Osteoblast (primary cell): ENCODE measurements around the gene ARMH3. TPM values are rescaled to one million over a fixed set of nuclear protein-coding genes. Genes with fewer than 3 reads are reported as not detected.

Experiments used
- DNase-seq: peaks from one replicate; pipeline ENCODE4 v3.0.0; 2011; ENCODE audit warnings: low spot score, mixed read lengths; ENCODE audit not compliant: insufficient read length; ENCODE audit errors: missing footprints
- H2AFZ ChIP-seq: 2 replicates; pipeline ENCODE4 v1.6.0; 2011; ENCODE audit warnings: mild to moderate bottlenecking, low read length
- H3K27ac ChIP-seq: 2 replicates; pipeline ENCODE4 v1.5.1; 2011; ENCODE audit warnings: mild to moderate bottlenecking, low read depth, low read length, moderate library complexity
- H3K27me3 ChIP-seq: 2 replicates; pipeline ENCODE4 v1.6.0; 2012; ENCODE audit warnings: mild to moderate bottlenecking, control low read depth, inconsistent platforms, low read length, moderate library complexity; ENCODE audit not compliant: insufficient read depth
- H3K36me3 ChIP-seq: 2 replicates; pipeline ENCODE4 v1.5.1; 2011; ENCODE audit warnings: mild to moderate bottlenecking, low read length, control low read depth, moderate library complexity; ENCODE audit not compliant: insufficient read depth
- H3K4me1 ChIP-seq: 2 replicates; pipeline ENCODE4 v1.5.1; 2011; ENCODE audit warnings: mild to moderate bottlenecking, low read length, control low read depth, moderate library complexity; ENCODE audit not compliant: insufficient read depth
- H3K4me2 ChIP-seq: 2 replicates; pipeline ENCODE4 v1.6.0; 2011; ENCODE audit warnings: mild to moderate bottlenecking, low read length; ENCODE audit not compliant: insufficient read depth
- H3K4me3 ChIP-seq: fragments of 200-600 bp; sonication (generic); 3 replicates; pipeline ENCODE4 v1.5.1; 2012; ENCODE audit warnings: mild to moderate bottlenecking, low read length, inconsistent platforms; ENCODE audit not compliant: insufficient read depth
- H3K79me2 ChIP-seq: 2 replicates; pipeline ENCODE4 v1.6.0; 2012; ENCODE audit warnings: mild to moderate bottlenecking, low read length, control low read depth, inconsistent platforms; ENCODE audit not compliant: insufficient read depth
- H3K9me3 ChIP-seq: 2 replicates; pipeline ENCODE4 v1.5.1; 2011; ENCODE audit warnings: low read depth, low read length, control low read depth
- H4K20me1 ChIP-seq: 2 replicates; pipeline ENCODE4 v1.6.0; 2012; ENCODE audit warnings: mild to moderate bottlenecking, low read length, control low read depth; ENCODE audit not compliant: insufficient read depth
- CTCF ChIP-seq: IDR thresholded peaks from 2 replicates; pipeline ENCODE4 v1.5.1; 2011; ENCODE audit warnings: mild to moderate bottlenecking, low read depth, low read length, moderate library complexity; ENCODE audit errors: extremely low read depth
- total RNA-seq: library from RNA; depleted of rRNA; stranded (reverse); fragments of >200 nt; gene quantifications from 2 replicates; pipeline ENCODE4 v1.2.3, GENCODE V29; 2012

Gene ARMH3
- total RNA-seq, 1 donor = 9.4 TPM

- Histone ChIP-seq H3K4me2 (no peak overlapping the region), H4K20me1 (no peaks in the 10 kb centered on the region), H3K4me3 (no peak overlapping the region), H3K79me2 (no peaks in the 10 kb centered on the region), H3K9me3 (no peaks in the 10 kb centered on the region), H3K27ac (peak overlapping the region; percentile 88), H2AFZ (no peak overlapping the region), H3K27me3 (no peaks in the 10 kb centered on the region), H3K36me3 (no peaks in the 10 kb centered on the region), H3K4me1 (peaks cover 17% of the 10 kb centered on the region)
- no peak for DNase-seq
- TF ChIP-seq CTCF = no peak
Measured at GRCh38 chr10:101878869-101879268, 177.1 kb downstream of the ARMH3 start.

DNA sequence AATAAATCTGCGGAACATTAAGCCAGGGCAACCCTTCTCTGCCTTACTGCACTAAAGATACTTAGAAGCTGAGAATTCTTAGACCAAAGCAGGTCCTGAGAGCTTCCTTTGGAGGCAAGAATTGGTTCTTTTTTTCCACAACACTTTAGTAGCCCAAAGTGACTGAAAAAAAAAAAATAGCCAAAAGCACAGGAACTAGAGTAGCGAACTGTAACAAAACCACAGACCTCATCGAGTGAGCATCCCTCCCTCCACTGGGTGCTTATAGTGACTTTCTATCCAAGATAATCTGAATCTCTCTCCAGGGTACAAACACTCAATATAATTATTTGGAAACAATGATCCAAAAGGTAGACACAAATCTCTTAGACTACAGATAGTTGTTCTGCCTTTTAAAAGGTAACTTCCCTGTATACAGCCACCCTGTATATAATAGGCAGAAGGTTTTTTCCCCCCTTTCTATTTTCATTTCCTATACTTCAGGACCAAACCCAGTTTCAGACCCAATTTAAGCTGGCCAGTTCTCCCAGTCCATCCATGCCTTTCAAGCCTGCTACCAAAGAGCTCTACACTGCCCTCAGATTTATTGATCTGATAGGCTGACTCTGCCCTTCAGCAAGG is 180.8 kb downstream of the ARMH3 start:
- no peak for TF ChIP-seq CTCF
- Histone ChIP-seq H3K27ac (no peak overlapping the region), H3K27me3 (no peaks in the 10 kb centered on the region), H3K36me3 (no peaks in the 10 kb centered on the region), H3K4me2 (no peak overlapping the region), H4K20me1 (no peaks in the 10 kb centered on the region), H3K79me2 (no peaks in the 10 kb centered on the region), H3K9me3 (no peaks in the 10 kb centered on the region), H2AFZ (no peak overlapping the region), H3K4me1 (peaks cover 14% of the 10 kb centered on the region), H3K4me3 (no peak overlapping the region)
- no peak for DNase-seq

GRCh38 chr10:101874252-101874651 is 181.7 kb downstream of the ARMH3 start:
- Histone ChIP-seq H3K4me3 (no peak overlapping the region), H4K20me1 (no peaks in the 10 kb centered on the region), H3K9me3 (no peaks in the 10 kb centered on the region), H3K79me2 (no peaks in the 10 kb centered on the region), H3K27me3 (no peaks in the 10 kb centered on the region), H3K27ac (no peak overlapping the region), H2AFZ (no peak overlapping the region), H3K36me3 (no peaks in the 10 kb centered on the region), H3K4me2 (no peak overlapping the region), H3K4me1 (peaks cover 5% of the 10 kb centered on the region)
- DNase-seq = no peak
- TF ChIP-seq CTCF = no peak

- Histone ChIP-seq H3K79me2 (no peaks in the 10 kb centered on the region), H3K27me3 (no peaks in the 10 kb centered on the region), H3K4me2 (no peak overlapping the region), H3K4me1 (no peaks in the 10 kb centered on the region), H3K4me3 (no peak overlapping the region), H2AFZ (no peak overlapping the region), H4K20me1 (no peaks in the 10 kb centered on the region), H3K9me3 (no peaks in the 10 kb centered on the region), H3K36me3 (no peaks in the 10 kb centered on the region), H3K27ac (no peak overlapping the region)
- TF ChIP-seq CTCF = no peak
- DNase-seq = no peak
Measured at GRCh38 chr10:101867931-101868330, 188.0 kb downstream of the ARMH3 start.
